NCI-H345 treated with DMSO at 0.1 percent for 48 hours (cell line): ENCODE results near the gene GALNT12.

Experiments
- DNase-seq: peaks from one replicate; lab custom pipeline; 2025; ENCODE audit not compliant: unreplicated experiment; lab: John Stamatoyannopoulos, UW

Gene GALNT12

DNA sequence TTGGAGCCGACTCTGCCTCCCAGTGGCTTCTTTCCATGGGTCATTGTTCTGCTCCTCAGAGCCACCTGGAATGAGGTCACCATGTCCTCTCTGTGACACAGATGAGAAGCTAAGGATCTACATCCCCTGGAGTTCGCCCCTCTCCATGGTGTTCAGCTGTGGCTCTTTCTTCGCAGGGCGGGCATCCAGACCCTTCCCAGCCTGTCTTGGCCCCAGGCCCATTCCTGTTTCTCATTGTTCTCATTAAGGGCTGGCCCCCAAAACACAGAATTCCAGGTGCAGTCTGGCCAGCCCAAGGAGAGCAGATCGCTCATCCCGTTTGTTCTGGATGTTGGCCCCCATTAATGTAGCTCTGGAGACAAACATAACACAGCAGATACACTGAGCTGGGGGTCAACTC lies 69.8 kb downstream of the GALNT12 start:
- DNase-seq, result no peak

GRCh38 chr9:98879094-98879962 lies 71.9 kb downstream of the GALNT12 start:
- no peak for DNase-seq

DNA sequence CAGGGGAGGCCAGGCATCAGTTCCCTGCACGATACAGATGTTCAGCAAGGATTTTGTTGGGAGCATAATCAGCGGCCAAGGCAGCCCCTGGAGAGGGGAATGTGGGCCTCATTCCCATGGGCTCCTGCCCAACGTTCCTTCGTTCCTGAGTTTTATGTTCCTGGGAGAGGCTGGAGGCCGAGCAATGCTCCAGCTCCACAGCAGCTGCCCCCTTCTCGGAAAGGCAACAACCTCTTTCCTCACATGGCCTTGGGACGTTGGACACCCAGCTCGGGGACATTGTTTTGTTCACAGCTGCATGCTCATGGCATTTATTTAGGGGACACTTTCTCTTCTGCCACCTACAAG lies 72.5 kb downstream of the GALNT12 start:
- DNase-seq, result no peak

GRCh38 chr9:98880311-98881015 lies 73.0 kb downstream of the GALNT12 start:
- no peak for DNase-seq

DNA sequence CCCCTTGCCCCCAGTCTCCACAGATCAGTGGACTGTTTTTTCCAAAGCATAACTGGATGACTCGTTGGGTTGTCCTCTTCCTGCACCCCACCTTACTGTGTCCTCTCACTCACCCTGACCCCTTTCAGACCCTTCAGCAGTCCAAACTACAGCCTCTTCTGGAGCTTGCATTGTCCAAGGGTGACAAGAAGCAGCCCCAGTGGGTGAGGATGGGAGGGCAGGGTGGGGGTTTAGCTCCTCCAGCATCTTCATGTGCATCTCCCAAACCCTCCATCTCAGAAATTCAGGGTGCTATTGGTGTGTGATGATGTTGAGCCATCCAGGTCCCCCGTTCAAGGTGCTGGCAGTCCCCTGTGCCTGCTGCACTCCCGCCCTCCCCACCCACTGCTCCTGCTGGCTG lies 73.9 kb downstream of the GALNT12 start:
- no peak for DNase-seq

GRCh38 chr9:98881836-98882568 lies 74.5 kb downstream of the GALNT12 start:
- DNase-seq, result no peak

DNA sequence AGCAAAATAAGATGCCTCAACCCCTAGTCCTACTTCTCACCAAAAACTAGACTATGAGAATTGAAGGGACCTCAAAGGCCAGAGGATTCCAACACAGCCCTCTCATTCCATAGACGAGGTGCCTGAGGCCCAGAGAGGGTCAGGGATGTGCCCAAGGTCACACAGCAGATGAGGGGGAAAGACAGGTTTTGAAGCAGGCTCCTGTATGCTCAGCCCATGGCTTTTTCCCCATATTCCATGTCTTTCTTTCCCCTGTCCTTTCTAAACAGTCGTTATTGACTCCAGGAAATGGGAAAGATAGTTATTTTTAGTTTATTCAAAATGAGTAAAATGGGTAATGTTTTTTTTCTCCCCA lies 75.1 kb downstream of the GALNT12 start:
- DNase-seq, result no peak

GRCh38 chr9:98883276-98883675 lies 75.8 kb downstream of the GALNT12 start:
- no peak for DNase-seq

DNA sequence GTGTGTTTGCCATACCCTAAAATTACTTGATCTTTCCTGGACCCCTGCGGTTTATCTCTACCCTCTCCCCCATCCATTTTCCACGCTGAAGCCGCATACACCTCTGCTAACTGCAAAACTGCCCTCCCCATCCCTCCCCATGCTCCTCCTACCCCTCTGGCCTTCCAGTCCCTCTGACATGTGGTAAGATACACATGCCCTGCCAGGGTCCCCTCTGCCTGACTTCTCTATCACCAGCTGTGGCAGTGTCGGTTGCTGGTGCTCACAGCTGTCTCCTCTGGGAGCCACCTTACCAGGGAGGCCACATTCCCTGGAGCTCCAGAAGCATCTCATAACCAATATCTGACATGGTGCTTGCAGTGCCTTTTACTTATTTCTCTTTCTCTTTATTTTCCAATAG lies 77.4 kb downstream of the GALNT12 start:
- no peak for DNase-seq

DNA sequence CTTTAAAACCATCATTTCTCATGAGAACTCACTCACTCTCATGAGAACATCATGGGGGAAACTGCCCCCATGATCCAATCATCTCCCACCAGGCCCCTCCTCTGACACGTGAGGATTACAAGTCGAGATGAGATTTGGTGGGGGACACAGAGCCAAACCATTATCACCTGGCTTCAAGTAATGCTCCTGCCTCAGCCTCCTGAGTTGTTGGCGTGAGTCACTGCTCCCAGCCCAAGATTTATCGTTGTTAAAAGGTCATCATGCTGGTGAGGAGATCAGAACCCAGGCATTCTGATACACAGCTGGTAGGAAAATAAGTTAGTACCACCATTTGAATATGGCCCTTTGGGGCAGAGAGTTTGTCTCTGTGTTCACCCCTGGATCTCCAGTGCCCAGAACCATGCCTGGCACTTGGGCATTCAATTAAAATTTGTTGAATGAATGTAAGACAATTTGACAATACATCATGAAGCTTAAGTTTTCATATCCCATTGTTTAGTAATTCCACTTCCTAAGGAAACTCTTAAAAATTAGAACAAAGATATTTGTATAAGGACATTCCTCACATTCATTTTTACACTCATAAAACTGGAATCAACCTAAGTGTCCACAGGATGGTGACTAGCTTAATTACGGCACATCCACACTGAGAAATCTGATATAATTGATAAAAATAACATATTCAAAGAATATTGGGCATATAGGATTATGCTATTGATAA lies 78.3 kb downstream of the GALNT12 start:
- DNase-seq, result no peak

DNA sequence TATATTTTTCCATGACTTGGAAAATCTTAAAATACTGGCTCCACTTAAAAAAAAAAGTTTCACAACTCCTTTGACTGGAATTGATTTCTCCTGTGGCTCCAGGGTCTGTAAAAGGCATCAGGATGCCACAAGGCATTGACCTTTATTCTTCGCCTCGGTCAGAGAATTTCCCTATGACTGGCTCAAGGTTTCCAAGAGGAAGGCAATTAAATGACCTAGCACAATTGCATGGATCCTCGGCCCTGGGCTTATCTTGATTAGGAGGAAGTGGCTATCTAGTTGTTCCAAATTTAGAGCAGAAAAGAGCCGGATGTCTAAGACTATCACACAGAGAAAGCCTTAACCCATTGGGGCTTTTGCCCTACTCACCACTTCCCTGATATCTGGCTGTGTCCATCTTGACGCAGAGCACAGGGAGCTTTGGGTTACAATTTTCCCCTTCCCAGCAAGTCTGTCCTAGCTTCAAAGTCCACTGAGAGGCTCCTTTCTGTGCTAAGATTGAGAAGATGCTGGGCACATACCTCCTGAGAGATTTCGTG lies 79.3 kb downstream of the GALNT12 start:
- no peak for DNase-seq

GRCh38 chr9:98887918-98888510 lies 80.5 kb downstream of the GALNT12 start:
- peak; percentile 62 for DNase-seq

DNA sequence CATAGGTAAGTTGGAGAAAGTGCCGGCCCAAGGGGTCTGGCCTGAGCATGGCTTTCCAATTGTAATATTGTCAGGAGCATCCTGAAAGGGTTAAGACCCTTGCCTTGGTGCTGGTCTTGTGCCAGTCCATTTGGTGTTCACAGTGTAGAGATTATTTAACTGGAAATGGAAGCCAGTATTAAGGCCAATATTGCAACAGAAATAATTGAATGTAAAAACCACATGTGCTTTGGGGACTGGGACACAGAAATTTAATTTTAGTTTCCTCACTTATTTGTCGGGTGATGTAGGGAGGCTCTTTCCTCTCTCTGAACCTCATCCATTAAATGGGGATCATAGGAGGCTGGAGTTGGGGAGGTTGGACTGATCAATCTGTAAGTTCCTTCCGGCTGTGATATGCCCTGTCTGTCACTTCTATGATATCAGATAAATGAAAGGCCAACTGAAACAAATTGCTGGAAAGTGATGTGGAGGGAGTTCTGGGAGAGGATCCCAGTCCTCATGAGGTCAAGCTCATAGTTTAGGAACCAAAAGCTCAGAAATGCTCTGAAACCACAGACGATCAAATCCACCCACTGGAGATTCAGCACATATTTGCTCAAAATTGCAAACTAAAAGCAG lies 81.4 kb downstream of the GALNT12 start:
- no peak for DNase-seq

DNA sequence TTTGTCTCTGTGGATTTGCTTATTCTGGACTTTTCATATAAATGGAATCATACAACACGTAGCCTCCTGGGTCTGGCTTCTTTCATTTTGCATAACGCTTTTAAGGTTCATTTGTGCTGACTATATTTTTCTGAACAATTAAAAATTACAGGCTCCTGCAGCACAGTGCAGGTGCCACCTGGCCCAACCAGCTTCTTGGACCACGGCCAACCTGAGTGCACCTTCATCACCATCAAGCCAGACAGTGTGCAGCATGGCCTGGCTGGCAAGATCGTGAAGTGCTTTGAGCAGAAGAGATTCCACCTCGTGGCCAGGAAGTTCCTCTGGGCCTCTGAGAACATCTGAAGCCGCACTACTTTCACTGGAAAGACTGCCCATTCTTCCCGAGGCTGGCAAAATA lies 82.8 kb downstream of the GALNT12 start:
- peak; percentile 43 for DNase-seq

- DNase-seq, result no peak
Observed at GRCh38 chr9:98892288-98892687, 84.8 kb downstream of the GALNT12 start.

GRCh38 chr9:98892690-98893089 lies 85.2 kb downstream of the GALNT12 start:
- DNase-seq, result no peak

DNA sequence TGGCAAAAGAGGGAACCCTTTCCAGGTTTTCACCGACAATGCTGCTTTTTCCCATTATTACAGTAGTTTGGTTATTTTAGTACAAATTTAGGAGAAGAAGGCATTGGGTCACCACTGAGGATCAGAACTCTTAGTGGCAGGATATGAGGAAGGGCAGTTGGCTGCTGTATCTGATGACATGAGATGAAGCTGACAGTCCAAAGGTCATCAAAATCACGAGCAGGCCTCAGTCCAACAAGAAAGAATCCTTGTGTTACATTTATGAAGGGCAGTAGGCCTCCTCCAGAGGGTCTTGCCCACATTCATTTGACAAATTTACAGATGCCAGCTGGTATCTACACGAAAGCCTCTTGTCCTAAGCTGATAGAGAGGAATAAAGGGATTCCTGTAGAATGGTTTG lies 86.7 kb downstream of the GALNT12 start:
- DNase-seq, result no peak

DNA sequence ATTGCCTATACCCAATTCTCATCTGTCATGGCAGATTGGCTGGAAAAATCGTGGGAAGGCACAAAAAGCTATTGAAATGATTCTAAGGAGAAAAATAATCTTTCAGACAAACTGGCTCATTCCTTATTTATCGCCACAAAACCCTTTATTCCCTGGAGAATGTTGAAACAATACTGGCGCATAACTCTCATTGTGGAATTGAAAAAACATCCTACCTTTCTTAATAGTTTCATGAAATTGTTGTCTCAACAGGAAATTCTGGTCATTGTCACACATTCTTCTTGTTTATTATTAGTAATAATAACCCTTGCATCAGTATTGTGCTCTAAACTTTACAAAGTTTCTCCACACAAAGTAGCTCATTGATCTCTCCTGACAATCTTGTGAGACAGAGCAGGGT lies 87.3 kb downstream of the GALNT12 start:
- no peak for DNase-seq

DNA sequence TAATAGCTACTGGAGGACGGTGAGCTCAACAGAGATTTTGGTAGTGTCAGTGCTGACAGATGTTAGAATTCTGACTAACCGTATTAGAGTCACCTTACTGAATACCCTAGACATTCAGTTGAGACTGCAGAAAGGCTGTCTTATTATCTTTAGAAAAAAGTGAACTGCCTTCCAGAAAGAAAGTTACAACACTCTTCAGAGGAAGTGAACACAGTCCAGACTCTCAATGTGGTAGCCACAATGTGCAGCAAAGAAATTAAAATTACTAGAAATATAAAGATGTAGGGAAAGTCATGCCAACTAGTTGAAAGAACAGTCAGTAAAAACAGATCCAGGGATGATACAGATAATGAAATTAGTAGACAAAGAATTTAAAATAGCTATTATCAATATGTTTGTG lies 89.2 kb downstream of the GALNT12 start:
- DNase-seq, result no peak

- DNase-seq, result no peak
Observed at GRCh38 chr9:98897745-98898144, 90.3 kb downstream of the GALNT12 start.
